DMS114 treated with DMSO at 0.1 percent for 48 hours (cell line): Measurements from ENCODE around the gene CZIB.
"Not testable (repeated sequence)": the region's sequence is repeated elsewhere in the genome, so short reads cannot be mapped to it uniquely, and the experiment has no call there.

Source experiments
- DNase-seq: peaks from one replicate; lab custom pipeline; 2025; ENCODE audit not compliant: unreplicated experiment; lab: John Stamatoyannopoulos, UW

The CZIB gene

GRCh38 chr1:53238197-53239155, 18.0 kb upstream of the CZIB start, which contains the start of gene MAGOH:
MAGOH (minus strand) TSS chr1:53238518; CDS start chr1:53238448, 70 bp downstream.
- DNase-seq: peak; percentile 89

- DNase-seq: no peak
These were observed 17.2 kb upstream of the CZIB start for GRCh38 chr1:53237638-53238037.

DNA sequence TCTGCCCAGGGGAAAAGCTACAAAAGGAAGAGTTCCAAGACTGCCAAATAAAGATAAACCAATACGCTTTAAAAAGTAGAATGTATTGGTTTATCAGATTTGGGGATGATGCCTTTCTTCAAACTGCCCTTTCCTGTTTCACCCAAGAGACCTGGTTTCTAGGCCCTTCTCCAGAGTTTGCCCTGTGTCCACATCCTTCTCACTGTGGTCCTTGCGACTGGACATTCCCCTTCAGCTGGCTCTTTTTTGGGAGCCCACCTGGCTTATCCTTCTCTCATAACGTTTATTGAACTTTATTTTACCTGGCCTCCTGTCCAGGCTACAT, 490 bp upstream of the CZIB start:
- no peak for DNase-seq

GRCh38 chr1:53219711-53220110, 723 bp downstream of the CZIB start:
- DNase-seq: no peak

GRCh38 chr1:53218201-53218600, 2.2 kb downstream of the CZIB start:
- DNase-seq: no peak

GRCh38 chr1:53214376-53214940, 6.0 kb downstream of the CZIB start:
- DNase-seq: no peak

- DNase-seq: no peak
These were observed 9.5 kb downstream of the CZIB start for GRCh38 chr1:53210954-53211353.

DNA sequence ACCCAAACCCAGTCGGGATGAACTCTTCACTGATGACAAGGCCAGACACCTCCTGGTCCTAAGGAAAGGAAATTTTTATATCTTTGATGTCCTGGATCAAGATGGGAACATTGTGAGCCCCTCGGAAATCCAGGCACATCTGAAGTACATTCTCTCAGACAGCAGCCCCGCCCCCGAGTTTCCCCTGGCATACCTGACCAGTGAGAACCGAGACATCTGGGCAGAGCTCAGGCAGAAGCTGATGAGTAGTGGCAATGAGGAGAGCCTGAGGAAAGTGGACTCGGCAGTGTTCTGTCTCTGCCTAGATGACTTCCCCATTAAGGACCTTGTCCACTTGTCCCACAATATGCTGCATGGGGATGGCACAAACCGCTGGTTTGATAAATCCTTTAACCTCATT, 10.1 kb downstream of the CZIB start:
- no peak for DNase-seq

DNA sequence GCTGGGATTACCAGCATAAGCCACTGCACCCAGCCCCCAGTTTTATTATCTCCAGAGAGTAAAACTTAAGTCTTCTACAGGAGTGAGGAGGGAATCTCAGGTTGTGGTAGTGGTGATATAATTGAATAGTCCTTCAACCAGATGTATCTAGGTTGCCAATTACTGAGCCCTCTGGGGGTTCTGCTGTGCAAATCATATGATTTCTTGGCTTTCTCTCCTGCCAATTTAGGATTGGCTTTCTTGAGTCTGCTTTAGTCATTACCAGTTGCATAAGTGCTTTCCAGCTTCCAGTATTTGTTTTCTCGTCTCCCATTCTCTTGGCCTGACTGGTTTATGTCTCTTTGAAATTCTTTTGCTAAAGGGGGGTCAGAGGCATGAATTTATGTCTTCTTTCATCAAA, 12.7 kb downstream of the CZIB start:
- no peak for DNase-seq

DNA sequence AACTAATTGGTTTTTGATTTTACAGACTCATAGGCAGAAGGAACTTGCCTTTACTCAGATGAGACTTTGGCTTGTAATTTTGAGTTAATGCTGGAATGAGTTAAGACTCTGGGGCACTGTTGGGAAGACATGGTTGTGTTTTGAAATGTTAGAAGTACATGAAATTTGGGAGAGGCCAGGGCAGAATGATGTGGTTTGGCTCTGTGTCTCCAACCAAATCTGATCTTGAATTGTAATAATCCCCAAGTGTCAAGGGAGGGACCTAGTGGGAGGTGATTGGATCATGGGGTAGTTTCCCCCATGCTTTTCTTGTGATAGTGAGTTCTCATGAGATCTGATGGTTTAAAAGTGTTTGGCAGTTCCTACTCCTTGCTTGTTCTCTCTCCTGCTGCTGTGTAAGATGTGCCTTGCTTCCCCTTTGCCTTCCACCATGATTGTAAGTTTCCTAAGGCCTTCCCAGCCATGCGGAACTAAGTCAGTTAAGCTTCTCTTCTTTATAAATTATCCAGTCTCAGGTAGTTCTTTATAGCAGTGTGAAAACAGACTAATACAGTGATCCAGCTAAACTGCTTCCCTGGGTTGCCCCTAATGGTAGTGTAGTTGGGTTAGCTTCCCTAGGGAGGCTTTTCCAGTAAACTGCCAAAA, 13.6 kb downstream of the CZIB start:
- no peak for DNase-seq

GRCh38 chr1:53206083-53206685, 14.2 kb downstream of the CZIB start:
- not testable (repeated sequence) for DNase-seq

DNA sequence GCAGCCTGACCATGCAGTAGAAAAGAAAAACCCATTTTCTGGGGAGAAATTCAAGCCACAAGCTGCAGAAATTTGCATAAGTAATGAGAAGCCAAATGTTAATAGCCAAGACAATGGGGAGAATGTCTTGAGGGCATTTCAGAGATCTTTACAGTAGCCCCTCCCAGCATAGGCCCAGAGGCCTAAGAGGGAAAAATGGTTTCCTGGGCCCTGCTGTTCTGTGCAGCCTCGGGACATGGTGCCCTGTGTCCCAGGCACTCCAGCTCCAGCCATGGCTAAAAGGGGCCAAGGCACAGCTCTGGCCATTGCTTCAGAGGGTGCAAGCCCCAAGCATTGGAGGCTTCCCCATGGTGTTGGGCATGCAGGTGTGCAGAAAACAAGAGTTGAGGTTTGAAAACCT, 14.9 kb downstream of the CZIB start:
- not testable (repeated sequence) for DNase-seq

GRCh38 chr1:53203466-53203865, 17.0 kb downstream of the CZIB start:
- DNase-seq: no peak

DNA sequence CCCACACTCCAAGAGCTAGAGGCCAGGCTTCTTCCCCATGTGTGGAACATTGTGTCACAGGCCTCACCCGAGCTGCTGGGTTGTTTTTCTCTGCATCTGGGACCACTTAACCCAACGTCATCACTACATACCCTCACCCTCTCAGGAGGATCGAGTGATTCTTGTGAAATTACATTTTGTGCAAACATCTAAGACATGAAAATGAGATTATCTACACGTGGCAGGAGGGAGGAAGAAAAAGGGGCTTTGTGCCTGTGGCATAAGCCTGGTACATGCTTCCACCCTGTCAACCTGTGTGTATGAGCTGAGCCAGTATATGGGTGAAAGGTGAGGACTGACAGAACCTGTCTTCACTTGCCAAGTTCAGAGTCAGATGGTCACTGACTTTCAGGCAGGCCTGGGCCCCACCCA, 22.2 kb downstream of the CZIB start:
- no peak for DNase-seq

- no peak for DNase-seq
These were observed 22.9 kb downstream of the CZIB start for GRCh38 chr1:53197291-53198200.

- DNase-seq: peak; percentile 88
These were observed 23.7 kb downstream of the CZIB start, which contains the start of gene CPT2 for GRCh38 chr1:53196485-53197290. CPT2 (plus strand) TSS chr1:53196824; CDS start chr1:53196944, 120 bp downstream.

- no peak for DNase-seq
These were observed 24.4 kb downstream of the CZIB start for GRCh38 chr1:53196017-53196484.

DNA sequence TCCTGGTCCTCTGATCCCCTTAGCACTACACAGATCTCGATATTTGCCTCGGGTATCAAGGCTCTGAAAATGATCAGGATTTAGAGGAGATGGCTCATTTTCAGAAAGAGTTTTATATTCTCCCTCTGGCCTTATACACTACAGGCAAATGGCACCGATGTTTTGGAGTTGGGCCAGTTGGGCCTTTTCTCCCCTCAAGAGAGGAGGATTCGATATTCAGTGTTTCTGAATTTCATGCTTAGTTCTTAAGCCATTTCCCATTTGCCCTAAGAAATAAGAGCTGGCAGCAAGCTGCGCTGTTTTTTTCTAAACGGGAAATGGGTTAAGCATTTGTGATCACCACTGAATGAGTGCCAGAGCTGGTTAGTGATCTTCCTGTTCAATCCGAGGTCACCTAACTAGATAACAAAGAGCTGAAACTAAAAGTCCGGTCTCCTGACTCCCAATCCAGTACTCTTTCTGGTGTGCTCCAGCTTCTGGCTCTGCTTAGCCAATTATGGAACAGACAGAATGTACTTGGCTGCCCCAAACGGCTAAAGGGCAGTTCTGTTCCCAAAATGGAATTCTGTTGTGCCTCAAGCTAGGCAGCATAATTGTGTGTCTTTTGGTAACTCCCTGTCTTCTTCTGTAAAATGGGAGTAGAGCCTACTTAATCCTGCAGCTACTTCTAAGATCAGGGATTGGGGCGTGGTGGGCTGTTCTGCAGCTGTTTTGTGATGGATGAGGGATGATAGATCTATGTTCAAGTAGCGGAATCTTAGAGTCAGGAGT, 25.0 kb downstream of the CZIB start:
- no peak for DNase-seq

GRCh38 chr1:53190210-53190611, 30.2 kb downstream of the CZIB start:
- no peak for DNase-seq
